Suprapubic skin (tissue), 4 donors: ENCODE measurements around the gene TUBB.

Source experiments
- EP300 ChIP-seq: sonication (generic); formaldehyde crosslinking; IDR thresholded peaks from one replicate; pipeline ENCODE4 v1.6.1; 2017; ENCODE audit warnings: antibody characterized with exemption
- POLR2A ChIP-seq, 2 donors: fragments of 450-650 bp; IDR thresholded peaks; one replicate each; pipeline ENCODE4 v1.6.1; 2017; ENCODE audit warnings: antibody characterized with exemption in 2 of 2, mild to moderate bottlenecking in 2 of 2, moderate library complexity in 2 of 2
- POLR2AphosphoS5 ChIP-seq, 3 donors: sonication (generic); formaldehyde crosslinking; IDR thresholded peaks; one replicate each; pipeline ENCODE4 v1.6.1; 2017; ENCODE audit warnings: antibody characterized with exemption in 3 of 3
- TF ChIP-seq, protein P1 (sequence below), 2 donors: fragments of 200-600 bp in 1 of 2; fragments of 450-650 bp in 1 of 2; sonication (generic) in 1 of 2; IDR thresholded peaks; one replicate each; pipeline ENCODE4 v1.5.1; 2016 to 2019; ENCODE audit warnings: antibody characterized with exemption in 2 of 2, mild to moderate bottlenecking in 1 of 2, moderate library complexity in 1 of 2

DNA sequence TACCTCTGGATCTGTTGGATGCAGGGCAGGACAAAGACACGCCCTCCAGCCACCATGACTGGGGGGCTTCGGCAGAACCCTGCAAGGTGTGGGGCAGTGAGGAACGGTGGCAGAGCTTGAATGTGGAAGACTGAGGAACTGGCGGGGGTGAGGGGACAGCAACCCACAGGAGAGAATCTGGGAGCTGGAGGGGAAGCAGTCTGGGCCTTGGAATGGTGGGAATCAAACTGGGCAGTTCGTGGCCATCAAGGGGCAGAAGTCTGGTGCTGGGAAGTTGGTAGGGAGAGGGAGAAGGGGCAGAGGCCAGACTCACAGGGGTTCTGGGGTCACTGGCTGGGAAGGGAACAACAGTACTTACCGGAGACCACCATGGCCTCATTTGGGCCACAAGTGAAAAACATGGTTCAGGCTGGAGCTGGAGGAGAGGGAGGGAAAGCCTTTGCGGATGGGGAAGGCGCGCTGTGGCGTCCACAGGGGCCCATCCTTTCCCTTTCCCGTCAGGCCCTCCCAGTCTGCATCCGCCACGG lies 21.7 kb downstream of the TUBB start:
- TF ChIP-seq EP300 (no peak), POLR2AphosphoS5 (IDR thresholded peaks at IDR 0.05) (no peak), POLR2A (IDR thresholded peaks at IDR 0.05) (no peak)
- TF ChIP-seq, protein P1, sequence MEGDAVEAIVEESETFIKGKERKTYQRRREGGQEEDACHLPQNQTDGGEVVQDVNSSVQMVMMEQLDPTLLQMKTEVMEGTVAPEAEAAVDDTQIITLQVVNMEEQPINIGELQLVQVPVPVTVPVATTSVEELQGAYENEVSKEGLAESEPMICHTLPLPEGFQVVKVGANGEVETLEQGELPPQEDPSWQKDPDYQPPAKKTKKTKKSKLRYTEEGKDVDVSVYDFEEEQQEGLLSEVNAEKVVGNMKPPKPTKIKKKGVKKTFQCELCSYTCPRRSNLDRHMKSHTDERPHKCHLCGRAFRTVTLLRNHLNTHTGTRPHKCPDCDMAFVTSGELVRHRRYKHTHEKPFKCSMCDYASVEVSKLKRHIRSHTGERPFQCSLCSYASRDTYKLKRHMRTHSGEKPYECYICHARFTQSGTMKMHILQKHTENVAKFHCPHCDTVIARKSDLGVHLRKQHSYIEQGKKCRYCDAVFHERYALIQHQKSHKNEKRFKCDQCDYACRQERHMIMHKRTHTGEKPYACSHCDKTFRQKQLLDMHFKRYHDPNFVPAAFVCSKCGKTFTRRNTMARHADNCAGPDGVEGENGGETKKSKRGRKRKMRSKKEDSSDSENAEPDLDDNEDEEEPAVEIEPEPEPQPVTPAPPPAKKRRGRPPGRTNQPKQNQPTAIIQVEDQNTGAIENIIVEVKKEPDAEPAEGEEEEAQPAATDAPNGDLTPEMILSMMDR (IDR thresholded peaks at IDR 0.05) = no peak
